Activated CD8-positive, alpha-beta memory T cell treated with anti-CD3 and anti-CD28 coated beads for 1 hour (primary cell): Measurements from ENCODE around the gene TFEB.

Experiments used
- DNase-seq, 2 donors: peaks; one replicate each; pipeline ENCODE4 v3.0.0-alpha.2; 2020; ENCODE audit warnings: low read depth in 1 of 2; ENCODE audit errors: extremely low read depth in 1 of 2

The TFEB gene

GRCh38 chr6:41641352-41641925, 94.0 kb downstream of the TFEB start:
- DNase-seq, result no peak

- no peak for DNase-seq
These were observed 95.0 kb downstream of the TFEB start for GRCh38 chr6:41640426-41640825.

- DNase-seq, result no peak
These were observed 95.5 kb downstream of the TFEB start for GRCh38 chr6:41639809-41640371.

GRCh38 chr6:41638935-41639808, 96.2 kb downstream of the TFEB start:
- no peak for DNase-seq

- no peak for DNase-seq
These were observed 97.1 kb downstream of the TFEB start, which contains the start of gene MDFI for GRCh38 chr6:41638002-41638934. Gene MDFI (plus strand): TSS chr6:41638468. CDS start chr6:41638750, 282 bp downstream.

GRCh38 chr6:41637194-41638001, 98.0 kb downstream of the TFEB start:
- DNase-seq, result no peak

GRCh38 chr6:41636833-41637193, 98.6 kb downstream of the TFEB start:
- DNase-seq, result no peak

- no peak for DNase-seq
These were observed 100.0 kb downstream of the TFEB start for GRCh38 chr6:41635365-41635764.

GRCh38 chr6:41634657-41635056, 100.8 kb downstream of the TFEB start:
- no peak for DNase-seq
